Right renal cortex interstitium (tissue), 3 donors: Measurements from ENCODE around the gene OR10R2. TPM values are rescaled to one million over a fixed set of nuclear protein-coding genes. Genes with fewer than 3 reads are reported as not detected.

ENCODE experiments used
- DNase-seq, 3 donors: peaks; one replicate each; pipeline ENCODE4 v3.0.0-alpha.2; 2013; ENCODE audit warnings: low read depth in 3 of 3, low spot score in 2 of 3
- polyA plus RNA-seq, 3 donors: library from polyadenylated mRNA; unstranded; fragments of 120-200 nt; gene quantifications; one replicate each; pipeline ENCODE4 v1.2.1, GENCODE V29; 2013; ENCODE audit not compliant: insufficient read length in 3 of 3

OR10R2 gene
- polyA plus RNA-seq, 3 donors = not detected

DNA sequence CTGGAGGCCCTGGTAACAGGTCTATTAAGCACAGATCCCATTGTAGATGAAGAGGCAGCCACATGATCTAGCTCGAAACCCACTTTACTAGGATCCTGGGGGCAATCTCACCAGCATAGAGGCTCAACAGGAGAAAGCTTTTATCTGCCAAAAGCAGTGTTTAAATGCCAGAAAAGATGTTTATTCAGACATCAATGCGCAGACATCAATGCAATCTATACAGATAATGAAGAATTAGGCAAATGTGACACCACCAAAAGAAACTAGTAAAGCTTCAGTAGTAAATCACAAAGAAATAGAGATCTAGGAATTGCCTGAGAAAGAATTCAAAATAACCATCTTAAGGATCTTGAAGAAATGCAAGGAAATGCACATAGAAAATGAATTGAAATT is 49.6 kb downstream of the OR10R2 start:
- DNase-seq = no peak

DNA sequence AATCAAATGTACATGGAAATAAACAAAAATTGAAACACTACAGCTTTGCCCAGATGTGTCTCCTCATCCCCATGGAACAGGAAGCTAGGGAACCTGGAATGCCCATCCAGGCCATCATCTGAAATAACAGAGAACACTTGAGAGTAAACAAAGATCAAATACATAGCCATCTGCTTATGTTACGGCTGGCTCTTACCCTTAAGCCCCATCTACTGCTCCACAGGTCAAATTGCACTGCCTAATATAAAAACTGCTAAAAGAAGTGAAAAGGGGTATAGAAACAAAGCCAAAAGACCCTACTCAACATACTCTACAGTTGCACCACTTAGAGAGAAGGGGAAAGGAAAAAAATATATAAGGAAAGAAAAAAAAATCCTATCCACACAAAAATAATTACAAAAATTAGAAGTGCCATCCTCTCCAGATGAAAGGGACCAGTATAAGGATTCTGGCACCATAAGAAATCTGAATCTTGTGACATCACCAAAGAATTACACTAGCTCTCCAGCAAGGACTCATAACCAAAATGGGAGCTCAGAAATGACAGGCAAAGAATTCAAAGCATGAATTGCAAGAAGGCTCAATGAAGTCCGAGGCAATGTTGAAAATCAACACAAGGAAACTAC is 55.3 kb downstream of the OR10R2 start:
- no peak for DNase-seq

Other genes with a start within 250 kb of the OR10R2 start
- gene CD1A, start 217.8 kb upstream of the OR10R2 start, polyA plus RNA-seq = not detected
- 1 to 10 TPM; 1.7 to 1.9 (median 1.9) TPM for gene CD1C, start 182.3 kb upstream of the OR10R2 start, polyA plus RNA-seq
- under 1 TPM in 1 of 3 donors, not detected in 2; 0.13 TPM for gene CD1B, start 140.7 kb upstream of the OR10R2 start, polyA plus RNA-seq
- under 1 TPM; 0.18 to 0.36 (median 0.30) TPM for gene CD1E, start 118.3 kb upstream of the OR10R2 start, polyA plus RNA-seq
- not detected for gene OR10T2, start 72.8 kb upstream of the OR10R2 start, polyA plus RNA-seq
- not detected for gene OR10K2, start 46.0 kb upstream of the OR10R2 start, polyA plus RNA-seq
- gene OR10K1, start 10.4 kb upstream of the OR10R2 start, polyA plus RNA-seq = not detected
- under 1 TPM in 1 of 3 donors, not detected in 2; 0.04 TPM for gene OR6Y1, start 82.2 kb downstream of the OR10R2 start, polyA plus RNA-seq
- gene OR6P1, start 98.4 kb downstream of the OR10R2 start, polyA plus RNA-seq = not detected
- gene OR10X1, start 107.7 kb downstream of the OR10R2 start, polyA plus RNA-seq = not detected
- under 1 TPM; 0.01 to 0.07 (median 0.03) TPM for gene OR10Z1, start 133.0 kb downstream of the OR10R2 start, polyA plus RNA-seq
- 1 to 10 TPM; 1.2 to 3.4 (median 1.2) TPM for gene SPTA1, start 214.5 kb downstream of the OR10R2 start, polyA plus RNA-seq
- not detected for gene OR6K2, start 228.4 kb downstream of the OR10R2 start, polyA plus RNA-seq
- under 1 TPM in 2 of 3 donors, not detected in 1; 0.07 to 0.12 TPM for gene OR6K3, start 248.5 kb downstream of the OR10R2 start, polyA plus RNA-seq